ENCODE data around the gene NRM. TPM values are rescaled to one million over a fixed set of nuclear protein-coding genes. Genes with fewer than 3 reads are reported as not detected.
A peak's percentile ranks its signal among the peaks of the same experiment; 100 is the strongest.

NRM gene
- total and polyA plus RNA-seq, 2 of the 13 experiments (the other 11 are each of a cell fraction or from before 2014, with no cell fraction given) = 12.5 to 16.0 TPM

GRCh38 chr6:30719791-30720737, 29.3 kb upstream of the NRM start, which contains the start of gene TUBB (continued):
- TF ChIP-seq ZBTB1 (CRISPR knock-in tag; IDR thresholded peaks at IDR 0.05; ENCODE audit: borderline replicate concordance) = no peak
- TF ChIP-seq ATM (IDR thresholded peaks at IDR 0.05; ENCODE audit: borderline replicate concordance) = no peak
- TF ChIP-seq TFDP1 (CRISPR knock-in tag; IDR thresholded peaks at IDR 0.05; ENCODE audit: borderline replicate concordance) = peak; percentile 92
- TF ChIP-seq TP53 (CRISPR knock-in tag; conservative IDR thresholded peaks at IDR 0.05) = 0 out of 2 replicates have a peak, but pooled peaks have one; percentile 58
- TF ChIP-seq NFYC (CRISPR knock-in tag; IDR thresholded peaks at IDR 0.05) = peak; percentile 92
- peak; percentile 78; the same call in 1 of the 2 replicates for TF ChIP-seq GMEB1 (CRISPR knock-in tag; IDR thresholded peaks at IDR 0.05; ENCODE audit: borderline replicate concordance)
- TF ChIP-seq ZNF878 (CRISPR knock-in tag; IDR thresholded peaks at IDR 0.05) = no peak
- no peak for TF ChIP-seq DMTF1 (CRISPR knock-in tag; IDR thresholded peaks at IDR 0.05)
- TF ChIP-seq ZNF10 (CRISPR knock-in tag; IDR thresholded peaks at IDR 0.05; ENCODE audit: borderline replicate concordance, low read depth) = no peak
- TF ChIP-seq DDIT3 (CRISPR knock-in tag; IDR thresholded peaks at IDR 0.05) = no peak
- TF ChIP-seq ZNF101 (CRISPR knock-in tag; IDR thresholded peaks at IDR 0.05; ENCODE audit: borderline replicate concordance, low read depth) = no peak
- TF ChIP-seq, protein P1, sequence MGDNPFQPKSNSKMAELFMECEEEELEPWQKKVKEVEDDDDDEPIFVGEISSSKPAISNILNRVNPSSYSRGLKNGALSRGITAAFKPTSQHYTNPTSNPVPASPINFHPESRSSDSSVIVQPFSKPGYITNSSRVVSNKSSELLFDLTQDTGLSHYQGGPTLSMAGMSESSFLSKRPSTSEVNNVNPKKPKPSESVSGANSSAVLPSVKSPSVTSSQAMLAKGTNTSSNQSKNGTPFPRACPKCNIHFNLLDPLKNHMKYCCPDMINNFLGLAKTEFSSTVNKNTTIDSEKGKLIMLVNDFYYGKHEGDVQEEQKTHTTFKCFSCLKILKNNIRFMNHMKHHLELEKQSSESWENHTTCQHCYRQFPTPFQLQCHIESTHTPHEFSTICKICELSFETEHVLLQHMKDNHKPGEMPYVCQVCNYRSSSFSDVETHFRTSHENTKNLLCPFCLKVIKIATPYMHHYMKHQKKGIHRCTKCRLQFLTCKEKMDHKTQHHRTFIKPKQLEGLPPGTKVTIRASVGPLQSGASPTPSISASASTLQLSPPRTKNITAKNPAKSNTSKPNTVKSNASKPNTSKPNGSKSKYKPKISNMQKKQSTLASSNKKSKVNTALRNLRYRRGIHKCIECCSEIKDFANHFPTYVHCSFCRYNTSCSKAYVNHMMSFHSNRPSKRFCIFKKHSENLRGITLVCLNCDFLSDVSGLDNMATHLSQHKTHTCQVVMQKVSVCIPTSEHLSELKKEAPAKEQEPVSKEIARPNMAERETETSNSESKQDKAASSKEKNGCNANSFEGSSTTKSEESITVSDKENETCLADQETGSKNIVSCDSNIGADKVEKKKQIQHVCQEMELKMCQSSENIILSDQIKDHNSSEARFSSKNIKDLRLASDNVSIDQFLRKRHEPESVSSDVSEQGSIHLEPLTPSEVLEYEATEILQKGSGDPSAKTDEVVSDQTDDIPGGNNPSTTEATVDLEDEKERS (CRISPR knock-in tag; IDR thresholded peaks at IDR 0.05) = peak; percentile 57; the same call in 1 of the 2 replicates
- no peak for TF ChIP-seq ZNF512 (CRISPR knock-in tag; IDR thresholded peaks at IDR 0.05)
- TF ChIP-seq ZFX (CRISPR knock-in tag; IDR thresholded peaks at IDR 0.05; ENCODE audit: low read depth) = no peak
- TF ChIP-seq ZNF672 (CRISPR knock-in tag; IDR thresholded peaks at IDR 0.05) = no peak

Measured in HepG2 (cell line).